Measurements from ENCODE around the gene DLEC1. TPM values are rescaled to one million over a fixed set of nuclear protein-coding genes. Genes with fewer than 3 reads are reported as not detected.

DLEC1 gene
- total RNA-seq: 1 to 10 TPM; 3.9 to 6.0 TPM
- polyA plus RNA-seq (2013, experiment 1 of 2): 1.5 TPM
- polyA plus RNA-seq (2013, experiment 2 of 2): 0.83 TPM
- long read RNA-seq, experiment 1, partial matches to known transcripts: 0 of 1 reads
- long read RNA-seq, experiment 1, other reads (novel, unspliced or antisense): 1 of 1 reads
- long read RNA-seq, experiment 2, partial matches to known transcripts: 0 of 13 reads
- long read RNA-seq, experiment 2, other reads (novel, unspliced or antisense): 13 of 13 reads
- long read RNA-seq, experiment 3, full-length matches to known transcripts: 1 of 12 reads
- long read RNA-seq, experiment 3, partial matches to known transcripts: 4 of 12 reads
- long read RNA-seq, experiment 3, other reads (novel, unspliced or antisense): 7 of 12 reads
- long read RNA-seq, experiment 4: 0 reads

- H3K9me3 ChIP-seq (ENCODE audit: control insufficient read depth, low read length): no peaks in the 10 kb centered on the region
- DNase-seq: peak; percentile 90
- no peaks in the 10 kb centered on the region for H3K4me1 ChIP-seq (ENCODE audit: control insufficient read depth, insufficient read depth, low read length)
- peak within 1 kb of the TSS; percentile 64 for H3K4me3 Mint-ChIP-seq
- no peak within 1 kb of the TSS for H3K27ac Mint-ChIP-seq
- no peak for TF ChIP-seq CTCF (conservative IDR thresholded peaks at IDR 0.05)
- peaks cover 35% of the 10 kb centered on the region for H3K27me3 ChIP-seq (ENCODE audit: control insufficient read depth, insufficient read depth, low read length, poor library complexity, severe bottlenecking)
- peaks cover 8% of the 10 kb centered on the region for H3K4me1 Mint-ChIP-seq
- H3K9ac ChIP-seq (ENCODE audit: extremely low read depth, low read length, poor library complexity, severe bottlenecking): peak within 1 kb of the TSS; percentile 17
- no peaks in the 10 kb centered on the region for H3K36me3 Mint-ChIP-seq (ENCODE audit: low read depth)
- H3K4me3 ChIP-seq (ENCODE audit: low read length): peak within 1 kb of the TSS; percentile 81
- 10 to 11% methylated on average over 45 to 67 of the region's 67 CpGs for WGBS, 2 experiments (ENCODE audit: insufficient coverage in 1 of 2, insufficient read length in 1 of 2)
- no peaks in the 10 kb centered on the region for H3K9me3 Mint-ChIP-seq
- H3K27me3 Mint-ChIP-seq (ENCODE audit: insufficient read depth): peaks cover 42% of the 10 kb centered on the region
- no peaks in the 10 kb centered on the region for H3K36me3 ChIP-seq (ENCODE audit: control insufficient read depth, insufficient read depth, low read length)
- no peak within 1 kb of the TSS for H3K27ac ChIP-seq (ENCODE audit: low read depth, low read length)
These were observed at the start of gene DLEC1 for GRCh38 chr3:38039101-38039898. Gene DLEC1, plus strand, starts transcription at chr3:38039208. Its CDS starts 18 bp downstream, at chr3:38039226.

- no peak overlapping the region for H3K27ac ChIP-seq (ENCODE audit: low read depth, low read length)
- H3K9ac ChIP-seq (ENCODE audit: extremely low read depth, low read length, poor library complexity, severe bottlenecking): no peak overlapping the region
- H3K9me3 ChIP-seq (ENCODE audit: control insufficient read depth, low read length): no peaks in the 10 kb centered on the region
- Mint-ChIP-seq H3K9me3 (no peaks in the 10 kb centered on the region), H3K27ac (no peak overlapping the region), H3K4me3 (no peak overlapping the region), H3K27me3 (ENCODE audit: insufficient read depth) (no peaks in the 10 kb centered on the region), H3K36me3 (ENCODE audit: low read depth) (no peaks in the 10 kb centered on the region), H3K4me1 (peaks cover 66% of the 10 kb centered on the region)
- peaks cover 31% of the 10 kb centered on the region for H3K4me1 ChIP-seq (ENCODE audit: control insufficient read depth, insufficient read depth, low read length)
- no peak overlapping the region for H3K4me3 ChIP-seq (ENCODE audit: low read length)
- H3K27me3 ChIP-seq (ENCODE audit: control insufficient read depth, insufficient read depth, low read length, poor library complexity, severe bottlenecking): no peaks in the 10 kb centered on the region
- DNase-seq: no peak
- H3K36me3 ChIP-seq (ENCODE audit: control insufficient read depth, insufficient read depth, low read length): no peaks in the 10 kb centered on the region
- no peak for TF ChIP-seq CTCF (conservative IDR thresholded peaks at IDR 0.05)
- WGBS, 2 experiments (ENCODE audit: insufficient coverage in 1 of 2, insufficient read length in 1 of 2): 95 to 100% methylated on average over 5 to 7 of the region's 7 CpGs
These were observed 49.1 kb upstream of the DLEC1 start for GRCh38 chr3:37989821-37990480.

- WGBS, 2 experiments (ENCODE audit: insufficient coverage in 1 of 2, insufficient read length in 1 of 2): 91 to 92% methylated on average over 6 to 10 of the region's 10 CpGs
- Mint-ChIP-seq H3K27ac (no peak within 1 kb of the TSS), H3K27me3 (ENCODE audit: insufficient read depth) (no peaks in the 10 kb centered on the region), H3K9me3 (no peaks in the 10 kb centered on the region), H3K36me3 (ENCODE audit: low read depth) (peaks cover 4% of the 10 kb centered on the region), H3K4me1 (peaks cover 61% of the 10 kb centered on the region), H3K4me3 (no peak within 1 kb of the TSS)
- Histone ChIP-seq H3K27me3 (ENCODE audit: control insufficient read depth, insufficient read depth, low read length, poor library complexity, severe bottlenecking) (no peaks in the 10 kb centered on the region), H3K4me1 (ENCODE audit: control insufficient read depth, insufficient read depth, low read length) (peaks cover 31% of the 10 kb centered on the region), H3K9ac (ENCODE audit: extremely low read depth, low read length, poor library complexity, severe bottlenecking) (no peak within 1 kb of the TSS), H3K9me3 (ENCODE audit: control insufficient read depth, low read length) (no peaks in the 10 kb centered on the region), H3K27ac (ENCODE audit: low read depth, low read length) (no peak within 1 kb of the TSS), H3K36me3 (ENCODE audit: control insufficient read depth, insufficient read depth, low read length) (no peaks in the 10 kb centered on the region), H3K4me3 (ENCODE audit: low read length) (no peak within 1 kb of the TSS)
- TF ChIP-seq CTCF (conservative IDR thresholded peaks at IDR 0.05): no peak
- peak; percentile 56 for DNase-seq
These were observed 48.5 kb upstream of the DLEC1 start, which contains the start of gene VILL for GRCh38 chr3:37990527-37990926. Gene VILL, plus strand, starts transcription at chr3:37990786. Its CDS starts 2,887 bp downstream, at chr3:37993673.

All from endodermal cell (in vitro differentiated cells).